Sigmoid colon (tissue), 7 donors: Measurements from ENCODE around the gene PTPN14. TPM values are rescaled to one million over a fixed set of nuclear protein-coding genes. Genes with fewer than 3 reads are reported as not detected.

ENCODE experiments used
- DNase-seq: peaks from one replicate; pipeline ENCODE4 v3.0.0-alpha.2; 2019
- H3K27ac ChIP-seq, 4 donors: fragments of 200-600 bp; sonication (generic); one replicate each; pipeline ENCODE4 v1.5.1; 2016 to 2019; ENCODE audit warnings: mild to moderate bottlenecking in 1 of 4
- H3K27me3 ChIP-seq, 3 donors: fragments of 200-600 bp; sonication (generic); one replicate each; pipeline ENCODE4 v1.5.1; 2019; ENCODE audit warnings: mild to moderate bottlenecking in 1 of 3
- H3K36me3 ChIP-seq, 4 donors: fragments of 200-600 bp; sonication (generic); one replicate each; pipeline ENCODE4 v1.5.1; 2016 to 2019
- H3K4me1 ChIP-seq, 4 donors: fragments of 200-600 bp; sonication (generic); one replicate each; pipeline ENCODE4 v1.5.1; 2017 to 2019
- H3K4me3 ChIP-seq, 4 donors: fragments of 200-600 bp; sonication (generic); one replicate each; pipeline ENCODE4 v1.5.1; 2017 to 2019; ENCODE audit warnings: mild to moderate bottlenecking in 2 of 4, moderate library complexity in 1 of 4
- H3K9me3 ChIP-seq, 4 donors: fragments of 200-600 bp in 3 of 4; sonication (generic) in 3 of 4; one replicate each; pipeline versions ENCODE4 v1.5.1 to v1.6.1; 2013 to 2019
- CTCF ChIP-seq, 4 experiments: fragments of 450-650 bp in 3 of 4; fragments of 200-600 bp in 1 of 4; IDR thresholded peaks; one replicate each; pipeline ENCODE4 v1.5.1; 2016 to 2019; ENCODE audit warnings: antibody characterized with exemption in 4 of 4, mild to moderate bottlenecking in 3 of 4, moderate library complexity in 2 of 4
- EP300 ChIP-seq, 4 donors: sonication (generic); formaldehyde crosslinking; IDR thresholded peaks; one replicate each; pipeline ENCODE4 v1.6.1; 2017; ENCODE audit warnings: antibody characterized with exemption in 4 of 4
- POLR2A ChIP-seq, 2 donors: fragments of 450-650 bp; IDR thresholded peaks; one replicate each; pipeline ENCODE4 v1.6.1; 2016; ENCODE audit warnings: antibody characterized with exemption in 2 of 2, mild to moderate bottlenecking in 2 of 2, moderate library complexity in 2 of 2
- POLR2AphosphoS5 ChIP-seq, 4 donors: sonication (generic); formaldehyde crosslinking; IDR thresholded peaks; one replicate each; pipeline ENCODE4 v1.6.1; 2017; ENCODE audit warnings: antibody characterized with exemption in 4 of 4
- WGBS, 2 donors: extraction: QIAGEN DNeasy Blood & Tissue Kit; methylation state at CpG; one replicate each; pipeline ENCODE4 v1.1.7; 2013; 5-methylcytosine and 5-hydroxymethylcytosine counted together
- intact Hi-C: fragments of 100-400 bp; cut with DNase I; formaldehyde crosslinking; loops from one replicate; pipeline ENCODE4 v1.15.1; 2023
- polyA plus RNA-seq, 3 donors: library from polyadenylated mRNA; stranded (reverse); fragments of 200-250 nt; gene quantifications; one replicate each; pipeline ENCODE4 v1.2.3, GENCODE V29; 2013
- total RNA-seq, 4 donors: library from RNA; depleted of rRNA; stranded (reverse); fragments of >200 nt; gene quantifications; one replicate each; pipeline ENCODE4 v1.1.0, GENCODE V29; 2016
- donor health status: healthy with polysubstance abuse.
- donor health status: Bipolar disorder and iron deficiency.
- donor health status: healthy.

PTPN14 gene
- total and polyA plus RNA-seq, 7 donors, result 0.46 to 35.5 (median 20.1) TPM

GRCh38 chr1:214426426-214426812, 125.0 kb downstream of the PTPN14 start:
- intact Hi-C loops, result no loop called here

GRCh38 chr1:214425716-214426425, 125.5 kb downstream of the PTPN14 start:
- H3K4me3 ChIP-seq, result no peak overlapping the region
- WGBS, 2 donors, result 72 to 91% methylated on average over 5 of the region's 5 CpGs
- H3K36me3 ChIP-seq, result no peaks in the 10 kb centered on the region
- no peak overlapping the region for H3K27ac ChIP-seq
- peaks cover 0 to 12% (median 2%) of the 10 kb centered on the region in 4 donors for H3K4me1 ChIP-seq
- DNase-seq, result no peak
- intact Hi-C loops, result no loop called here
- no peak for TF ChIP-seq CTCF (IDR thresholded peaks at IDR 0.05)
- no peak for TF ChIP-seq EP300 (IDR thresholded peaks at IDR 0.05)
- no peak for TF ChIP-seq POLR2A (IDR thresholded peaks at IDR 0.05)
- no peaks in the 10 kb centered on the region for H3K27me3 ChIP-seq
- no peaks in the 10 kb centered on the region for H3K9me3 ChIP-seq

More at GRCh38 chr1:214426426-214426812, 125.0 kb downstream of the PTPN14 start:
- TF ChIP-seq EP300 (IDR thresholded peaks at IDR 0.05), result no peak
- no peak for TF ChIP-seq CTCF (IDR thresholded peaks at IDR 0.05)
- DNase-seq, result no peak
- peaks cover 0 to 11% (median 2%) of the 10 kb centered on the region in 4 donors for H3K4me1 ChIP-seq
- 95 to 96% methylated on average over 2 of the region's 2 CpGs for WGBS, 2 donors
- H3K27ac ChIP-seq, result no peak overlapping the region
- H3K36me3 ChIP-seq, result no peaks in the 10 kb centered on the region
- H3K27me3 ChIP-seq, result no peaks in the 10 kb centered on the region
- H3K9me3 ChIP-seq, result no peaks in the 10 kb centered on the region
- no peak overlapping the region for H3K4me3 ChIP-seq

- WGBS, 2 donors, result 95 to 98% methylated on average over 2 of the region's 2 CpGs
- Histone ChIP-seq H3K27ac (no peak overlapping the region), H3K4me1 (peaks cover 0 to 20% (median 6%) of the 10 kb centered on the region in 4 donors), H3K27me3 (no peaks in the 10 kb centered on the region), H3K36me3 (no peaks in the 10 kb centered on the region), H3K4me3 (no peak overlapping the region), H3K9me3 (no peaks in the 10 kb centered on the region)
- intact Hi-C loops, result no loop called here
- no peak for TF ChIP-seq CTCF (IDR thresholded peaks at IDR 0.05)
- no peak for TF ChIP-seq POLR2A (IDR thresholded peaks at IDR 0.05)
- TF ChIP-seq EP300 (IDR thresholded peaks at IDR 0.05), result no peak
- no peak for TF ChIP-seq POLR2AphosphoS5 (IDR thresholded peaks at IDR 0.05)
- DNase-seq, result no peak
Measured at GRCh38 chr1:214425101-214425500, 126.3 kb downstream of the PTPN14 start.

GRCh38 chr1:214423045-214423444, 128.4 kb downstream of the PTPN14 start:
- intact Hi-C loops, result no loop called here
- H3K4me3 ChIP-seq, result no peak overlapping the region
- DNase-seq, result no peak
- no peak overlapping the region for H3K27ac ChIP-seq
- no peaks in the 10 kb centered on the region for H3K36me3 ChIP-seq
- peaks cover 0 to 40% (median 27%) of the 10 kb centered on the region in 4 donors for H3K4me1 ChIP-seq
- no peak for TF ChIP-seq CTCF (IDR thresholded peaks at IDR 0.05)
- TF ChIP-seq POLR2A (IDR thresholded peaks at IDR 0.05), result no peak
- TF ChIP-seq EP300 (IDR thresholded peaks at IDR 0.05), result no peak
- no peak for TF ChIP-seq POLR2AphosphoS5 (IDR thresholded peaks at IDR 0.05)
- H3K9me3 ChIP-seq, result no peaks in the 10 kb centered on the region
- WGBS, 2 donors, result 92 to 95% methylated on average over 5 of the region's 5 CpGs
- no peaks in the 10 kb centered on the region for H3K27me3 ChIP-seq
